ENCODE data around the gene TNS3.
"Not testable (repeated sequence)": the region's sequence is repeated elsewhere in the genome, so short reads cannot be mapped to it uniquely, and the experiment has no call there.

The TNS3 gene

DNA sequence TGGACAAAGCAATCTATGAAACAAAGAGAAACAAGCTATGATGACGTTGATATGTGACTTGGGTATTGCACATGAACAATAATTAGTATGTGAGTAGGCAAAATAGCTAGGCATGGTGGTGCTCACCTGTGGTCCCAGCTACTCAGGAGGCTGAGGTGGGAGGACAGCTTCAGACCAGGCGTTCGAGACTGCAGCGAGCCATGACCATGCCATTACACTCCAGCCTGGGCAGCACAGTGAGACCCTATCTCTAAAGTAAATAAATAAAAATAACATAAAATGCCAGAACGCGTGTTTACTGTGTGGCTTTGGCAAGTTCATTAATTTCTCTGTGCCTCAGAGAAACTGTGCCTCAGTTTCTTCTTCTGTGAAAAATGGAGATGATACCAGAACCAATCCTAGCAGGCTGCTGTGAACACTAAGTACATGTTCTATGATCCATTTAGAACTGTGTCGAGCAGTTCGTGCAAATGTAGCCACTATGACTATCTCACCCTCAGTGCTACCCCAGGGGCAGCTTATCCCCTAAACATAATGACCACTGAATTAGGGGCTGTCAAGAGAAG is 9.3 kb upstream of the TNS3 start:
- no peaks in the 10 kb centered on the region for H3K36me3 Mint-ChIP-seq (ENCODE audit: low read depth)
- no peak overlapping the region for H3K4me3 Mint-ChIP-seq
- no peak for DNase-seq
- TF ChIP-seq, protein P1, sequence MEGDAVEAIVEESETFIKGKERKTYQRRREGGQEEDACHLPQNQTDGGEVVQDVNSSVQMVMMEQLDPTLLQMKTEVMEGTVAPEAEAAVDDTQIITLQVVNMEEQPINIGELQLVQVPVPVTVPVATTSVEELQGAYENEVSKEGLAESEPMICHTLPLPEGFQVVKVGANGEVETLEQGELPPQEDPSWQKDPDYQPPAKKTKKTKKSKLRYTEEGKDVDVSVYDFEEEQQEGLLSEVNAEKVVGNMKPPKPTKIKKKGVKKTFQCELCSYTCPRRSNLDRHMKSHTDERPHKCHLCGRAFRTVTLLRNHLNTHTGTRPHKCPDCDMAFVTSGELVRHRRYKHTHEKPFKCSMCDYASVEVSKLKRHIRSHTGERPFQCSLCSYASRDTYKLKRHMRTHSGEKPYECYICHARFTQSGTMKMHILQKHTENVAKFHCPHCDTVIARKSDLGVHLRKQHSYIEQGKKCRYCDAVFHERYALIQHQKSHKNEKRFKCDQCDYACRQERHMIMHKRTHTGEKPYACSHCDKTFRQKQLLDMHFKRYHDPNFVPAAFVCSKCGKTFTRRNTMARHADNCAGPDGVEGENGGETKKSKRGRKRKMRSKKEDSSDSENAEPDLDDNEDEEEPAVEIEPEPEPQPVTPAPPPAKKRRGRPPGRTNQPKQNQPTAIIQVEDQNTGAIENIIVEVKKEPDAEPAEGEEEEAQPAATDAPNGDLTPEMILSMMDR (IDR thresholded peaks at IDR 0.05) = no peak
- H3K4me1 Mint-ChIP-seq = peaks cover 42% of the 10 kb centered on the region
- H3K27me3 Mint-ChIP-seq (ENCODE audit: low read depth, poor library complexity) = peaks cover 7% of the 10 kb centered on the region
- H3K27ac Mint-ChIP-seq = peak overlapping the region; percentile 74
- peaks cover 13% of the 10 kb centered on the region for H3K9me3 Mint-ChIP-seq

DNA sequence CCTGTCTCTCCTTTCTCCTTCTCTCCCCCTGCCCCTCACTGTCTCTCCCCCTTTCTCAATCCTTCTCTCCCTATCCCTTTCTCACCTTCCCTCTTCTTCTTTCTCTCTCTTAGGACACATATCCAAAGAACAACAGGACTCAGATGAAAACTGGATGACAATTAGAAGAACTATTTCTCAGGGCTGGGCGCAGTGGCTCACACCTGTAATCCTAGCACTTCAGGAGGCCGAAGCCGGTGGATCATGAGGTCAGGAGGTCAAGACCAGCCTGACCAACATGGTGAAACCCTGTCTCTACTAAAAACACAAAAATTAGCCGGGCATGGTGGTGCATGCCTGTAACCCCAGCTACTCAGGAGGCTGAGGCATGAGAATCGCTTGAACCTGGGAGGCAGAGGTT is 8.3 kb upstream of the TNS3 start:
- not testable (repeated sequence) for H3K27me3 Mint-ChIP-seq (ENCODE audit: low read depth, poor library complexity); DNase-seq; H3K36me3 Mint-ChIP-seq (ENCODE audit: low read depth); H3K4me3 Mint-ChIP-seq; H3K27ac Mint-ChIP-seq
- H3K4me1 Mint-ChIP-seq = peaks cover 42% of the 10 kb centered on the region
- H3K9me3 Mint-ChIP-seq = peaks cover 14% of the 10 kb centered on the region

DNA sequence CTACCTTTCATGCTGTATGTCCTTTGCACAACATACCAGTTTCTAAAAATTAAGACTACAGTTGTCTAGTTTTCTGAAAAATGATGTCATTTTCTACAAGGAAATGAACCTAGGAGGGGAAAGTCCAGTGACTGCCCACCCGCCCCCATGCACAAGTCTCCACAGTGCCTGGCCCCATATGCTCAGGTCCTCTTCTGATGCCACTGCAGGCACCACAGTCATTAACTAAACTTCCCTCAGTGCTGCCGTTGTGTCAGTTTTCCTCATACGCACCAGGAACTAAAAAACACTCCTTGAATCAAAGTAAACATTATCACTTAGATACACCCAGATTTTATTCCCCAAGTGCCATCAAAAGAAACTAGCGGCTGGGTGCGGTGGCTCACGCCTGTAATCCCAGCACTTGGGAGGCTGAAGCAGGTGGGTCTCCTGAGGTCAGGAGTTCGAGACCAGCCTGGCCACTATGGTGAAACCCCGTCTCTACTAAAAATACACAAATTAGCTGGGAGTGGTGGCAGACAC is 6.9 kb upstream of the TNS3 start:
- H3K36me3 Mint-ChIP-seq (ENCODE audit: low read depth) = peaks cover 6% of the 10 kb centered on the region
- peaks cover 43% of the 10 kb centered on the region for H3K4me1 Mint-ChIP-seq
- no peak for DNase-seq
- peaks cover 12% of the 10 kb centered on the region for H3K27me3 Mint-ChIP-seq (ENCODE audit: low read depth, poor library complexity)
- peak overlapping the region; percentile 13 for H3K27ac Mint-ChIP-seq
- H3K9me3 Mint-ChIP-seq = peaks cover 12% of the 10 kb centered on the region
- TF ChIP-seq, protein P1 (IDR thresholded peaks at IDR 0.05) = no peak
- no peak overlapping the region for H3K4me3 Mint-ChIP-seq

DNA sequence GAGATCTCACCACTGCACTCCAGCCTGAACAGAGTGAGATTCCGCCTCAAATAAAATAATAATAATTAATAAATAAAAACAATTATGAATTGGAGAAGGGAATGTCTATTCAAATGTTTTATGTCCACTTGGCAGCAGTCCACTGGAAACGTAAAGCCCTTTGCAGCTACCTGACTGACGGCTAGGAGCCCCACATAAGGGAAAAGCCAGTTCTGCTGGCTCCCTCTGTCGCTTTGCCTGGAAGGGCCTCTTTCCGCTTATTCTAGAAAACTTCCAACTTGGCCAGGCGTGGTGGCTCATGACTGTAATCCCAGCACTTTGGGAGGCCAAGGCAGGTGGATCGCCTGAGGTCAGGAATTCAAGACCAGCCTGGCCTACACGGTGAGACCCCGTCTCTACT is 6.1 kb upstream of the TNS3 start:
- H3K9me3 Mint-ChIP-seq = peaks cover 12% of the 10 kb centered on the region
- peaks cover 46% of the 10 kb centered on the region for H3K4me1 Mint-ChIP-seq
- peaks cover 19% of the 10 kb centered on the region for H3K27me3 Mint-ChIP-seq (ENCODE audit: low read depth, poor library complexity)
- peaks cover 6% of the 10 kb centered on the region for H3K36me3 Mint-ChIP-seq (ENCODE audit: low read depth)
- no peak overlapping the region for H3K27ac Mint-ChIP-seq
- TF ChIP-seq, protein P1 (IDR thresholded peaks at IDR 0.05) = no peak
- no peak overlapping the region for H3K4me3 Mint-ChIP-seq
- DNase-seq = no peak

DNA sequence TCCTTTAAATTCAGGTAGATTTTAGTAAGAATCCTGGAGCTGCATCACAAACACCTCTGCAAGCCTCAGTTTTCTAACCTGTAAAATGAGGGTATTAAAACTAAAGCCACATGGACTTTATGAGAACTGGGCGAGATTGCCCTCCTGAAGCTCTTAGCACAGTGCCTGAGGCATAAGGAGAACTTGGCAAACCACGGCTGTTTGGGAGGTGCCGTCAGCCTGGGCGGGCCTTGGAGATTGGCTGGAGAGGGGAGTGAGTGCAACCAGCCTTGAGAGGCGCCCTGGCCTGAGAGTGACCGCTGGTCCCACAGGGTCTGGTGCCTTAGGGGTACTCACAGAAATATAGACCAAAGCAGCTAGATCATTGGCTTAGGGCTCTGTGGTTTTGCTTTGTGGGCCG is 5.4 kb upstream of the TNS3 start:
- Mint-ChIP-seq H3K27ac (no peak overlapping the region), H3K4me3 (no peak overlapping the region), H3K9me3 (peaks cover 12% of the 10 kb centered on the region), H3K27me3 (ENCODE audit: low read depth, poor library complexity) (peaks cover 25% of the 10 kb centered on the region), H3K4me1 (peaks cover 52% of the 10 kb centered on the region), H3K36me3 (ENCODE audit: low read depth) (peaks cover 6% of the 10 kb centered on the region)
- DNase-seq = no peak
- TF ChIP-seq, protein P1 (IDR thresholded peaks at IDR 0.05) = no peak

DNA sequence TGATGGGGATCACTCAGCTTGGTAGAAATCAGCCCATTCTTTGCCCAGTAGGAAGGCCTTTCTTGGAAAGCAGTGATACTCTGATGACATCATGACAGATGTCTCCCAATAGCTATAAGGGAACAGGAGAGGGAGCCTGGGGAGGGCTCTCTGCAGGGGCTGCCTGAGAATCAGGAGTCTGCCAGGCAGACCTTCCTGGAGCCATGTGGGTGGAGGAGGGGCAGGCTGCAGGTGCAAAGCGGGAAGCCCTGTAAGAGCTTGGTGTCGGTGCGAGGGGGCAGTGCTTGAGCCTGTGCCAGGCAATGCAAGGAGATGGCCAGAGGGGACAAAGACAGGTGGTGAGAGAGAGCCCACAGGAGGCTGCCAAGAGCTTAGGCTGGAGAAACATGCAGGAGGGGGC is 5.0 kb upstream of the TNS3 start:
- Mint-ChIP-seq H3K4me3 (no peak overlapping the region), H3K27me3 (ENCODE audit: low read depth, poor library complexity) (peaks cover 27% of the 10 kb centered on the region), H3K9me3 (peaks cover 12% of the 10 kb centered on the region), H3K4me1 (peaks cover 50% of the 10 kb centered on the region), H3K27ac (no peak overlapping the region), H3K36me3 (ENCODE audit: low read depth) (peaks cover 6% of the 10 kb centered on the region)
- TF ChIP-seq, protein P1 (IDR thresholded peaks at IDR 0.05) = no peak
- no peak for DNase-seq

DNA sequence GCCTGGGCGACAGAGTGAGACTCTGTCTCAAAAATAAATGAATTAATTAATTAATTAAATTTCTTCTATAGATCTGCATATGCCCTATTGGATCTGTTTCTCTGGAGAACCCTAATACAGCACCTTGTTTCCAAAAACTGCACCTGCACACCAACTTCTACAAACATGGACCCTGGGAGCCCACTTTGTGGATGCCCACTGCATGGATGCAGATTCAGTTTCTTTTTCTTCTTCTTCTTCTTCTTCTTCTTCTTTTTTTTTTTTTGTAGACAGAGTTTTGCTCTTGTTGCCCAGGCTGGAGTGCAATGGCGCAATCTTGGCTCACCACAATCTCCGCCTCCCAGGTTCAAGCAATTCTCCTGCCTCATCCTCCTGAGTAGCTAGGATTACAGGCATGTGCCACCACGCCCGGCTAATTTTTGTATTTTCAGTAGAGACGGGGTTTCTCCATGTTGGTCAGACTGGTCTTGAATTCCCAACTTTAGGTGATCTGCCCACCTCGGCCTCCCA is 4.3 kb upstream of the TNS3 start:
- H3K4me3 Mint-ChIP-seq; H3K27ac Mint-ChIP-seq; H3K36me3 Mint-ChIP-seq (ENCODE audit: low read depth); DNase-seq: not testable (repeated sequence)
- H3K27me3 Mint-ChIP-seq (ENCODE audit: low read depth, poor library complexity) = peaks cover 27% of the 10 kb centered on the region
- peaks cover 12% of the 10 kb centered on the region for H3K9me3 Mint-ChIP-seq
- H3K4me1 Mint-ChIP-seq = peaks cover 43% of the 10 kb centered on the region

Measured in nephron progenitor cell (in vitro differentiated cells).